Vagina (tissue), 2 donors: ENCODE data around the gene HOXB4. TPM values are rescaled to one million over a fixed set of nuclear protein-coding genes. Genes with fewer than 3 reads are reported as not detected.

Source experiments
- DNase-seq, 2 donors: peaks; one replicate each; pipeline ENCODE4 v3.0.0-alpha.2; 2017; ENCODE audit errors: extremely low spot score in 2 of 2
- H3K27ac ChIP-seq: fragments of 200-600 bp; sonication (generic); one replicate; pipeline ENCODE4 v1.5.1; 2019
- H3K27me3 ChIP-seq: fragments of 200-600 bp; sonication (generic); one replicate; pipeline ENCODE4 v1.5.1; 2019
- H3K36me3 ChIP-seq, 2 donors: fragments of 200-600 bp; sonication (generic); one replicate each; pipeline ENCODE4 v1.5.1; 2017 to 2019
- H3K4me1 ChIP-seq: fragments of 200-600 bp; sonication (generic); one replicate; pipeline ENCODE4 v1.5.1; 2019
- H3K4me3 ChIP-seq, 2 donors: fragments of 200-600 bp; sonication (generic); 1 replicate in 1 of 2; 2 replicates in 1 of 2; pipeline ENCODE4 v1.5.1; 2016 to 2019
- H3K9me3 ChIP-seq: fragments of 200-600 bp; sonication (generic); one replicate; pipeline ENCODE4 v1.5.1; 2019
- CTCF ChIP-seq, 3 experiments: fragments of 450-650 bp in 2 of 3; fragments of 200-600 bp in 1 of 3; sonication (generic) in 1 of 3; IDR thresholded peaks; one replicate each; pipeline ENCODE4 v1.5.1; 2017 to 2019; ENCODE audit warnings: antibody characterized with exemption in 3 of 3, mild to moderate bottlenecking in 2 of 3, moderate library complexity in 2 of 3
- POLR2A ChIP-seq, 2 donors: fragments of 450-650 bp; IDR thresholded peaks; one replicate each; pipeline ENCODE4 v1.6.1; 2017; ENCODE audit warnings: antibody characterized with exemption in 2 of 2, mild to moderate bottlenecking in 2 of 2, moderate library complexity in 2 of 2
- POLR2AphosphoS5 ChIP-seq, 2 donors: sonication (generic); formaldehyde crosslinking; IDR thresholded peaks; one replicate each; pipeline ENCODE4 v1.9.0; 2017; ENCODE audit warnings: antibody characterized with exemption in 2 of 2, mild to moderate bottlenecking in 2 of 2, low read depth in 1 of 2; ENCODE audit not compliant: insufficient read depth in 1 of 2
- intact Hi-C: fragments of 100-400 bp; cut with DNase I; formaldehyde crosslinking; loops from one replicate; pipeline ENCODE4 v1.15.1; 2023
- total RNA-seq: library from RNA; depleted of rRNA; stranded (reverse); fragments of >200 nt; gene quantifications from one replicate; pipeline ENCODE4 v1.2.3, GENCODE V29; 2016

Gene HOXB4
- total RNA-seq, 1 donor from 2014 or later: 1.5 TPM

GRCh38 chr17:48588074-48588415 is 9.9 kb upstream of the HOXB4 start:
- peak overlapping the region; percentile 8 for H3K27ac ChIP-seq

GRCh38 chr17:48587276-48588073 is 9.3 kb upstream of the HOXB4 start:
- no peak for DNase-seq
- H3K27ac ChIP-seq: peak overlapping the region; percentile 8
- intact Hi-C loops: no loop called here
- H3K9me3 ChIP-seq: no peaks in the 10 kb centered on the region
- H3K4me3 ChIP-seq: no peak overlapping the region
- peaks cover 15% of the 10 kb centered on the region for H3K4me1 ChIP-seq
- H3K27me3 ChIP-seq: no peaks in the 10 kb centered on the region
- no peaks in the 10 kb centered on the region for H3K36me3 ChIP-seq
- TF ChIP-seq POLR2AphosphoS5 (IDR thresholded peaks at IDR 0.05; ENCODE audit: insufficient read depth in 1 of 2, low read depth in 1 of 2) (no peak), CTCF (IDR thresholded peaks at IDR 0.05) (no peak), POLR2A (IDR thresholded peaks at IDR 0.05) (no peak)

More at GRCh38 chr17:48588074-48588415, 9.9 kb upstream of the HOXB4 start:
- Histone ChIP-seq H3K4me1 (peaks cover 20% of the 10 kb centered on the region), H3K9me3 (no peaks in the 10 kb centered on the region), H3K36me3 (no peaks in the 10 kb centered on the region), H3K27me3 (peaks cover 5% of the 10 kb centered on the region), H3K4me3 (no peak overlapping the region)
- intact Hi-C loops: no loop called here
- no peak for TF ChIP-seq POLR2AphosphoS5 (IDR thresholded peaks at IDR 0.05; ENCODE audit: insufficient read depth in 1 of 2, low read depth in 1 of 2)
- no peak for TF ChIP-seq POLR2A (IDR thresholded peaks at IDR 0.05)
- no peak for DNase-seq

GRCh38 chr17:48586355-48587258 is 8.5 kb upstream of the HOXB4 start:
- Histone ChIP-seq H3K36me3 (no peaks in the 10 kb centered on the region), H3K4me1 (peaks cover 20% of the 10 kb centered on the region), H3K27me3 (no peaks in the 10 kb centered on the region), H3K4me3 (peak overlapping the region; percentile 55 to 56), H3K9me3 (no peaks in the 10 kb centered on the region), H3K27ac (peak overlapping the region; percentile 27)
- DNase-seq: no peak
- intact Hi-C loops: no loop called here
- TF ChIP-seq CTCF (IDR thresholded peaks at IDR 0.05) (no peak), POLR2AphosphoS5 (IDR thresholded peaks at IDR 0.05; ENCODE audit: insufficient read depth in 1 of 2, low read depth in 1 of 2) (no peak), POLR2A (IDR thresholded peaks at IDR 0.05) (no peak)

- Histone ChIP-seq H3K27me3 (no peaks in the 10 kb centered on the region), H3K4me1 (peaks cover 25% of the 10 kb centered on the region)
Measured at GRCh38 chr17:48584223-48584741, 6.1 kb upstream of the HOXB4 start.

More at GRCh38 chr17:48584223-48584741, 6.1 kb upstream of the HOXB4 start:
- Histone ChIP-seq H3K9me3 (no peaks in the 10 kb centered on the region), H3K36me3 (no peaks in the 10 kb centered on the region), H3K4me3 (no peak overlapping the region), H3K27ac (no peak overlapping the region)
- no peak for DNase-seq
- no peak for TF ChIP-seq POLR2AphosphoS5 (IDR thresholded peaks at IDR 0.05; ENCODE audit: insufficient read depth in 1 of 2, low read depth in 1 of 2)
- TF ChIP-seq POLR2A (IDR thresholded peaks at IDR 0.05): no peak
- TF ChIP-seq CTCF (IDR thresholded peaks at IDR 0.05): no peak
- intact Hi-C loops: no loop called here
